ENCODE data around the gene AMZ1.
"Not testable (repeated sequence)": the region's sequence is repeated elsewhere in the genome, so short reads cannot be mapped to it uniquely, and the experiment has no call there.

The AMZ1 gene

GRCh38 chr7:2727206-2727605 lies 39.2 kb downstream of the AMZ1 start:
- DNase-seq (ENCODE audit: low spot score), result not testable (repeated sequence)

- no peak for DNase-seq (ENCODE audit: low spot score)
These were observed 40.5 kb downstream of the AMZ1 start for GRCh38 chr7:2728316-2729030.

GRCh38 chr7:2729031-2729892 lies 41.3 kb downstream of the AMZ1 start:
- no peak for DNase-seq (ENCODE audit: low spot score)

GRCh38 chr7:2729893-2730716 lies 42.1 kb downstream of the AMZ1 start:
- DNase-seq (ENCODE audit: low spot score), result no peak

GRCh38 chr7:2730846-2731770 lies 43.1 kb downstream of the AMZ1 start:
- no peak for DNase-seq (ENCODE audit: low spot score)

- DNase-seq (ENCODE audit: low spot score), result no peak
These were observed 44.4 kb downstream of the AMZ1 start for GRCh38 chr7:2732388-2732787.

GRCh38 chr7:2732959-2733584 lies 45.1 kb downstream of the AMZ1 start:
- peak; percentile 94 for DNase-seq (ENCODE audit: low spot score)

GRCh38 chr7:2734084-2734686 lies 46.2 kb downstream of the AMZ1 start:
- DNase-seq (ENCODE audit: low spot score), result no peak

GRCh38 chr7:2734751-2735571 lies 47.0 kb downstream of the AMZ1 start:
- DNase-seq (ENCODE audit: low spot score), result peak; percentile 80

- no peak for DNase-seq (ENCODE audit: low spot score)
These were observed 47.7 kb downstream of the AMZ1 start for GRCh38 chr7:2735744-2736143.

GRCh38 chr7:2736411-2736914 lies 48.5 kb downstream of the AMZ1 start:
- no peak for DNase-seq (ENCODE audit: low spot score)

GRCh38 chr7:2737005-2737743 lies 49.2 kb downstream of the AMZ1 start:
- DNase-seq (ENCODE audit: low spot score), result not testable (repeated sequence)

- DNase-seq (ENCODE audit: low spot score), result no peak
These were observed 50.0 kb downstream of the AMZ1 start for GRCh38 chr7:2737771-2738540.

- DNase-seq (ENCODE audit: low spot score), result no peak
These were observed 51.0 kb downstream of the AMZ1 start for GRCh38 chr7:2738766-2739549.

- not testable (repeated sequence) for DNase-seq (ENCODE audit: low spot score)
These were observed 55.7 kb downstream of the AMZ1 start for GRCh38 chr7:2743523-2744185.

GRCh38 chr7:2748684-2749083 lies 60.7 kb downstream of the AMZ1 start:
- not testable (repeated sequence) for DNase-seq (ENCODE audit: low spot score)
